ENCODE data around the gene GSK3A.

Gene GSK3A

DNA sequence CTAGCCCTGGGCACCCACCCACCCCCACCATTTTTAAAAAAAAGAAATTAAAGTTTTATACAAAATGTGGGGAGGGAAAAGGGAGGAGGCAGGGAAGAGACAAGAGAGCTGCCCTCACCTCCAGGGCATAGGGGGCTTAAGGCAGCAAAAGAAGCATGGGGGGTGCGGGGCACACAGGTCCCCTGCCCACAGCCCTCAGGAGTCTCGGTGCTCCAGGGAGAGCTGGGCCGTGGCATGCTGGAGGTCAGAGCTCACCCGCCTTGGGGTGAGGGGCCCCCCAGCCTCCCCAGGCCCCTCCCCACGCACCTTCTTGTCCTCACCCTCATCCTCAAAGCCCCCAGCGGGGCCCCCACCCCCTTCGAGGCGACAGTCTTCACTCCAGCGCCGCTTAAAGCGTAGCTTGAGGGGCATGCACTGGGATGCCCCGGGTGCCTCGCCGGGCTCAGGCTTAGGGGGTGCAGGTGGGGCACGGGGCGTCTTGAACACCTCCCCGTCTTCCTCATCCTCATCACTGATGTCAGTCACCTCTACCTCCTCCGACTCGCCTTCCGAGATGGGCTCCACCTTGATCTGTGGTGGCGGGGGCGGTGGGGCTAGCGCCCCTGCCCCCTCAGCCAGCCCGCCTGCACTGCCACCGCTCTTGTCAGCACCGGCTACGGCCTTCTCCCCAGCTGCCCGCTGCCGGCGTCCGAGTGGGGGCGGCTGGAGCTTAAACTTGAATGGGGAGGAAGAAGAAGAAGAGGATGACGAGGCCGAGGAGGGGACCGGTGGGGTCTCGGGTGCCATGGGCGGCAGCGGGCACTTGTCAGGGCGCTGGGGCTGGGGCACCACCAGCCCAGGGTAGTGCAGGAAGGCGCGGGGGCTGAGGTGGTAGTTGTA, 6.1 kb upstream of the GSK3A start:
- peak; percentile 34 for DNase-seq

DNA sequence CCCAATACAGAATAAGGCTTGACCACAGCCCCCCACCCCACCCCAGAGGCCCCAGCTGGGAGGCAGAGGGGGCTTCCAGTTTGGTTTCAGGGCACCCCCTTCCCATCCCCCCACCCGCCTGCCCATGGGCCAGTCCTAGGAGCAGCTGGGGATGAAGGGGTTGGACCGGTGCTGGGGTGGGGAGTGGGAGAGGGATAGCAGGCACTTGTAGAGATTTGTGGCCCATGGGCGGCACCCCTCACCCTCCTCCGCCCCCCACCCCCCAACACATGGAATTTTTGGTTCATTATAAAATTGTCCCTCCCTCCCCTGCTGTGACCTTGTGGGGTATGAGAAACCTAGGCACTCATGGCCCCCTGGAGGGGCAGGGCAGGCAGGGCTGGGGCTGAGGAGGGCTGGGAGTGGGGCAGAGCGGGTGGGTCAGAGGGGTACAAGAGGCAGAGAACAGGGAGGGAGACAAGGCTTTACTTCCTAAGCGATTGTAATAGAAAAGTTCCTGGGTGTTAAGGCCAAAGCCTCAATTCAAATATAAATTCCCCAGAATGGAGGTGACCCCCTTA, 5.3 kb upstream of the GSK3A start:
- DNase-seq: no peak

DNA sequence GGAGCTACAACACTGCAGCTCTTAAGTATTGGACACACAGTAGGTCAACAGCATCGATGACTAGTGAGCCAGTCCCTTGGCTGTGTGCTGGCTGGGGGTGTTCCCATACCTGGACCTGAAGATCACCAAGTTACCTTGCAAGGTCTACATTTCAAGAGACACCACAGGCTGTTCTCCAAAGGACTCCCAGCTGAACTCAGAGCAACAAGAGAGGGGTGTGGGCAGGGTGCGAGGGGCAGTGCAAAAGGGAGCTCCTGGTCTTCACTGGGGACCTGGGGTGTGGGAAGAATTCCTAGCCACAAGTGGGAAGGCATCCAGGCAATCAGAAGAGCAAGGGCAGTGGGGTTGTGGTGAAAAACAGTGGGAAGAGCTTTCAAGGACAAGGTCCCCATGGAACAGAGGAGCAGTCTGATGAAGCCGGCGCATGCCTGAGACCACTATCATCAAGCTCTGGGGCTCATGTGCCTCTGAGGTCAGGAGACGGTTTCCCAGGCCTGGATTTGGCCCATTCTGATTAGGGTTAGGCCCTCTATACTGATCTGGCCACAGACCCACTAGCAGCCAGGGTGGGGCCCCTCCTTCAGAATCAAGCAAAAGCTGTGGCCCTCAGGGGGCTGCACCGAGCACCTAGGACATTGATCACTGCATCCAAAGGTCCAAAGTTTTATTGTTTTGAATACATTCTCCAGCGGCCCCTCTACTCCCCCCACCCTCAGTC, 4.7 kb upstream of the GSK3A start:
- peak; percentile 38 for DNase-seq

DNA sequence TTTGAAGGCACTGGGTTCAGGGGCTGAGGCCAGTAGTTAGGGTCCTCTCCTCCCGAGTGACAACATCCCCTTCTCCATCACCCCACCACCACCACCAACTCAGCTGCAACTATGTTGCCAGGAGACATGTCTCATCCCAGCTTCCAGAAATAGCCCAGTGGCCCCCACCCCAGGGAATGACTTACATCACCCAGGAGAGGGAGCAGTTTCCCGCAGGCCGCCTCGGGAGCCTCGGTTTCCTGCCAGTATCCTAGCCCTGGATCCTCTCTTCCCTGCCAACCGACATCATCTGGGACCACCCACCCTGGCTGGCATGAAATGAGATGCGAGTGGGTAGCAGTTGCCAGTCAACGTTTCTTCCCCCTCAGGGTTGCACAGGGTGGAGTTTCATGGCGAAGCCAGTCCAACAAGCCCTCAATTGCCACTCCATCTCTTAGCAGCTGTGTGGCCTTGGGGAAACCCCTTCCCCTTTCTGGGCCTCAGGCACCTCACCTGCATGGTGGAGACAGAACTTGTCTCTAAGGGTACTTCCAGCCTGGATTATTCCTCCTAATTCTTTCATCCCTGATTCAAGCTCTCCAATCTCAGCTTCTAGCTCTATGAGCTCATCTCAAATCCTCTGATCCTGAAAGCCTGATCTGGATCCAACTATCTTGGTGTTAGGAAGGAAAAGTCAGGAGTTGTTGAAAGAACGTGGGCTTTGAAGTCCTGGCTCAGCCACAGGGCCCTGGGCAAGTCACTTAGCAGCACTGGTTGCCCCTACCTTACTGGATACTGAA, 3.9 kb upstream of the GSK3A start:
- peak; percentile 82 for DNase-seq

DNA sequence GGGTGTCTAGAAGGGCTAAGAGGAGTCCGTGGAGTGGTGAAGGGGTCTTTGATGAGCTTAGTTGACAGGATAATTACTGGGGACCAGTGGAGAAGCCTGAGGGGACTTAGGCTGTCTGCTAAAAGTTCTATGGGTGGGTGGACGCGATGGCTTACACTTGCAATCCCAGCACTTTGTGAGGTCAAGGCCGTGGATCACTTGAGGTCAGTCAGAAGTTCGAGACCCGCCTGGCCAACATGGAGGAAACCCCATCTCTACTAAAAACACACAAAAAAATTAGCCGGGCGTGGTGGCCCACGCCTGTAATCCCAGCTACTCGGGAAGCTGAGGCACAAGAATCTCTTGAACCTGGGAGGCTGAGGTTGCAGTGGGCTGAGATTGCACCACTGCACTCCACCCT, 2.8 kb upstream of the GSK3A start:
- no peak for DNase-seq

DNA sequence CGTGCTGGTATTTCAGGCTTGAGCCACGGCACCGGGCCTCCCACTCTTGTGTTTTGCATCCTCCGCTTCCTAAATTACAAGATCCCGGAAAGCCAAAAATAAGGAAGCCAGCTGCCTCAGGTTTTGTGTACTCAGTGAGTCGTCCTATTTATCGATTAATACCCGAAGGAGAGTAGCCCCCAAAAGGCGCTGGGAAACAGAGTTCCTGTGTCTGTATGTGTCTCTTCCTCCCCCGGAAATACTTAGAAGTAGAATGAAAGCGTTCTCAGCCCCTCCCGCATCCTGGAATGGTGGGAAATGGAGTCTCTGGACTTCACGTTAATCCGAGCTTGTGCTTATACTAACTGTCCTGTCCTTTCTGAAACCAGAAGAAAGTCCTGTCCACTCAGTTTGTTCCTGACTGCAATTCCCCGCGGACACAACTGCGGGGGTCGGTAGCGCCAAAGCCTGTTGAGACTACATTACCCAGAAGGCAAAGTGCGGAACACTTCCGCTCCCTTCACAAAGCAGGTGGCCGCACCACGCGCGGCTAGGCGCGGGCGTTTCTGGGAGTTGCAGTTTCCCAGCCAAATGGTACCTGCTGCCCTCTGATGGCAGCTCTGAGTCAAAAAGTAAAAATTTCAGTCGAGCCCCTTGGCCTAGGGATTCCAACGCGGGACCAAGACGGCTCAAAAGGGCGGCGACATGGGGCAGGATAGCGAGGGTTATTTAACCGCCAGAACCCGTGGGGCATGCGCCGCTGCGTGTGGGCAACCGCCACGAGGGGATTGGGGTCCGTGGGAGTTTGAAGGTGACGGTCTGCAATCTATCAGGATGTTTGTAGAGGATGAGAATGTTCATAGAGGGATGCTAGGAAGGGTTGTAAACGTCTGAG, 2.2 kb upstream of the GSK3A start:
- DNase-seq: peak; percentile 95

DNA sequence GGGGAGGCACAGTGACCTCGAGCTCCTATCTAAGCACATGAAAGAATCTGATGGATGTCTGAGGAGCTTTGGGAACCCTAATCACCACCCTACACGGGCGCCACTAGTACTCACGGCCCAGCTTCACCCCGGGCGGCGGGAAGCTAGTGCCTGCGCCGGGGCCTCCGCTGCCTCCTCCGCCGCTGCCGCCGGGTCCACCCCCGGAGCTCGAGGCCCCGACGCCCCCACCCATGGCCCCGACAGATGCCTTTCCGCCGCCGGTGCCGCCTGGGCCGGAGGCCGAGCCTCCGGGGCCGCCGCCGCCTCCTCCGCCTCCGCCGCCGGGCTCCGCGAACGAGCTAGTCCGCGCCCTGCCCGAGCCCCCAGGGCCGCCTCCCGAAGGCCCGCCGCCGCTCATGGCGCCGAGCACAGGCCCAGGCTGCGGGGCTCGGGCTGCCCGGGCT, 312 bp downstream of the GSK3A start:
- no peak for DNase-seq

DNA sequence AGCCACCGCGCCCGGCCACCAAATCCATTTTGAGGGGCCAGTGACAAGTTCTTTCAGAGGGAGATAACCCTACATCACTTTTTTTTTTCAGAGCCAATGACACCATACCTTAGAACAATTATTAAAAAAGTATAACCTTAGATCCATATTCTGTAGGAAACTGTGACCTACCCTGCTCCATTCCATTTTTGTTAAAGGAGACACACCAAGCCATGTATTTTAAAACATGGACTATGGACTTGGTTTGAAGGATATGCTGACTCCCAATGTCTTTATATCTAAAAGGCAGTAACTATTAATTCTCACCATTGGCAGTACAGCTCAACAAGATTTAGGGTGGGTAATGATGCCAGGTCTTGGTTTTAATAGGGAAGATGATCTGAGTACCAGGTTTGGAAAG, 1.1 kb downstream of the GSK3A start:
- no peak for DNase-seq

DNA sequence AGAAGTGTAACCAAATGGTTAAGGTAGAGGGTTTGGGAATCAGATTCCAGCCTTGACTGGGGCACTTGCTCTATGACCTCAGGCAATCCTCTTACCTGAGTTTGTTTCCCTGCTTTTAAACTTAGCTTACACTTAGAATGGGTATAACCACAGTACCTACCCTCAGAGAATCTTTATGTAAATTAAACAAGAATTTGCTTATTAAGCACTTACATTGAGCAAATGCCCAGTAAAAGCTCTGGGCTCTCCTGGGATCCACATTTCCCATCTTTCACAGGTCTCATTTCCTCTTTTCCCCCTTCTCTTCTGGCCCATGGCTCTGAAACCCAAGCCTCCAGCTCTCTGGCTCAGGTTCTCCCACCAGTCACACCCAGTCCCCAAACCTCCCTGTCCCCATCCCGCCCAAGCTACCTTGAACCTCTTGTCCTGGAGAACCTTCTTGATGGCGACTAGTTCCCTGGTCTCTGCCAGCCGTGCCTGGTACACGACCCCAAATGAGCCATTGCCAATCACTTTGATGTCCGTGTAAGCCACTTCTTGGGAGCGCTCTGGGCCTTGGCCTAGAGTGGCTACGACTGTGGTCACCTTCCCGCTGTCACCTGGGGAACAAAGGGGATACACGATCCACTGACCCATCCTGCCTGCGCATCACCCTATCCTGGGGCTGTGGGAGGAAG, 2.7 kb downstream of the GSK3A start:
- peak; percentile 23 for DNase-seq

DNA sequence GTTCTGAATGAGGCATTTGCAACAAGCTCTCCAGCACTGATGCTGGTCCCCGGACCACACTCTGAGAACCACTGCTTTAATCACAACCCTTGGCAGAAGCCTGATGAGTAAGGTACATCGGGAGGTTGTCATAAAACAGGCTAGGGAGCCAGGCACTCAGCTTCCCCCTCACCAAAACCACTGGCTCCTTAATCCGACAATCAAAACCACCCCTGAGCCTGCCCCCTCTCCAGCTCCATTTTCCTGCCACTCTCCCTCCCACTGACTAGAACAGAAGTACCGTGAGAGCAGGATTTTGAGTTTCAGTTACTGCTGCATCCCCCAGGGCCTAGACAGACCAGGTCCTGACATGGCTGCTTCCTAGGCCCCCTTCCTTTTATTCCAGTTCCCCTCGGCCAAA, 7.2 kb downstream of the GSK3A start:
- DNase-seq: no peak

DNA sequence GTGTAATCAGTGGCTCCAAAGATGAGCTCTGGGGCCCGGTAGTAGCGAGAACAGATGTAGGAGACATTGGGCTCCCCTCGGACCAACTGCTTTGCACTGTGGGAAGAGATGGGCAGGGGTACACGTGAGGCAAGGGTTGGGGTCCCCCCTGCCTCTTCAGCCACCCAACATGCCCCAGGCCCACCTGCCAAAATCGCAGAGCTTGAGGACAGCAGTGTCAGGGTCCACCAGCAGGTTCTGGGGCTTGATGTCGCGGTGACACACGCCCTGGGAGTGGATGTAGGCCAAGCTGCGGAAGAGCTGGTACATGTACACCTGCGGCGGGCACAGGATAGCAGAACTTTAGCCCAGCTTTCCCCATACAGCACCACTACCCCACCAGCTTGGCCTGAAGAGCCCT, 8.0 kb downstream of the GSK3A start:
- no peak for DNase-seq

DNA sequence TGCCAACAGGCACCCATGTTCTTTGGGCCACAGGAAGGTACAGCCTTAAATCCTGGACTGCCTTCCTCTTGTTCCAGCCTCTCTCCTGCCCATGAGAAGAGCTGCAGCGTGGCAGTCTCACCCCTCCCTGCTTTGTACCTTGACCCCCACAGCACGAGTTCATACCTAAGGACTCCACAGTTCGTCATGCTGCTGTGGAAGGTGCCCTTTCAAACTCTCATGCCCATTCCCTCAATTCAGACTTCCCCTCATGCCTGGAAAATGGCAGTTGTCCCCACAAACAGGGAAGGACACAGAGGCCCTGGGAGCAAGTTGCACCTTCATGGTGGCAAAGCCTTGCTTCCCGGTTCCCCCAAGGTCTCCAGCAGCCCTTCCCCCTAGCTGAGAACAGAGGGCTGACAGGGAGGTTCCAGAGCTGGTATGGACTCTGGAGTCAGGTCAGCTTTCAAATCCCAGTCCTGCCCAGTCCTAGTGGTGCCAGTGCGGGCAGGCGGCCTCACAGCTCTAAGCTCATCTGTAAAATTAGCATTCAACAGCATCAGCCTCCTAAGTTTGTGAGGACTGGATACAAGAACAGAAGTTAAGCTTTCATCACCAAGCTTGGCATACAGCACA, 8.6 kb downstream of the GSK3A start:
- DNase-seq: no peak

DNA sequence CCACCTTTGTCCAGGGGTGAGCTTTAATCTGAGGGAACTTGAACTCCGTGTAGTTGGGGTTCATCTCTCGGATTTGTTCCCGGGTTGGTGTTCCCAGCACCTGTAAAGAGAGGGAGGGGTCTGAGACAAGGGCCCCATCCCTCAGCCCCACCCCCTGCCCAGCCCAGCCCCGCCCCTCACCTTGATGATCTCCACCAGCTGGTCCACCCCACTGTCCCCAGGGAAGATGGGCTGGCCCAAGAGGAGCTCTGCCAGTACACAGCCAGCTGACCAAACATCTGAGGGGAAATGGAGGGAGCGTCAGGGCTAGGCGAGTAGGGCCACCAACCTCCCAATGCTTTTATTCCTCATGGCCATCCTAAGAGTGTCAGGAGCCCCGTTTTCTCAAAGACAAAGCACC, 9.3 kb downstream of the GSK3A start:
- no peak for DNase-seq

DNA sequence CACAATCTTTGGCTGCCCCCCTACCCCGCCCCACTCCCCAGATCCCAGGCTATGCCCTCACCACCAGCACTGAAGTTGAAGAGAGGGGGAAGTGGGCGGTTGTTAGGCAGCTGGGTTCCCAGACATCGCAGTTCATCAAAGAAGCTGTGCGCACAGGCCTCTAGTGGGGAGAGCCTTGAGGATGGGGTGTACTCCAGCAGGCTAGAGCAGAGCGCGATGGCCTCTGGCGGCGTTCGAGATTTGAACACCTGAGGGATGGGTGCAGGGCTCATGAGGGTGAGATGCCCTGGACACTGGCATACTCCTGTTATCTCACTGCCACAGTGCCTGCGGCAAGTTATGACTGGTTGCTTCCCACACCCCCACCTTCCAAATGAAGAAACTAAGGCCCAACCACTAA, 10.0 kb downstream of the GSK3A start:
- no peak for DNase-seq

DNA sequence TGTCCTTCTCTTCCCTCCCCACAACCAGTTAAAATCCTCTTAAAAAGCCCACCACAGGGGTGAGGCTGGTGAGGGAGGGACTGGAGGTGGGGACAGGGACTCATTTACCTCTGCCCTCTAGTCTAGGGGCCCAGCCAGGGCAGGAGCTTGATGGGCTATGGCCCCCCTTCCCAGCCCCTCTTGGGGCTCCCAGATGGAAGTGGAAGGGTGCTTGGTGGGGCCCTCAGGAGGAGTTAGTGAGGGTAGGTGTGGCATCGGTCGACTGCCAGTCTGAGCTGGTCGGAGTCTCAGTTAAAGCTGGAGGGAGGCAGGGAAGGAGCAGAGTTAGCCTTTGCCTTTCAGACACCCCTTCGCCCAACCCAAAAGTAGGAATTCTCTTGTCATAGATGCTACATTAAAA, 11.8 kb downstream of the GSK3A start:
- no peak for DNase-seq

DNA sequence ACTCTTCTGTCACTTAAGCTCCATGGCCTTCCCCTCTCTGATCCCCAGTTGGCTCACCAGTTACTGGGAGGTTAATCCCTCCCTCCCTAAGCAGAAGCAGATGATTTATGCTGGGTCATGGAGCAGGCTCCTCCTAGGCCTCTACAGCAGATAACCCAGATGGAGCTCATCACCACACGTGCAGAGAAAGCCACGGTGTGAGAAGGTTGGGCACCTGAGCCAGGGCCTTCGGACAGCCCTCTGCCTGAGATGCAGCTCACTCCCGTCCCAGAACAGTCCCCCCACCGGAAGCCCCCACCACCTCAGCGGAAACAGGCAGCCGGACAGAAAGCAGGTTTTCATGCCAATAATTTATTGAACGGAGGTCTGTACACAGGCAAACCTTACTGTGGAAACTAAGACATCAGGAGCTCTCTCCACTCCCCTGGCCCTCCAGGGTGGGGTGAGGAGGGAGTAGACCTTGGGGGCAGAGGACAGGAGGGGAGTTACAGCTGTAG, 12.5 kb downstream of the GSK3A start:
- DNase-seq: no peak

DNA sequence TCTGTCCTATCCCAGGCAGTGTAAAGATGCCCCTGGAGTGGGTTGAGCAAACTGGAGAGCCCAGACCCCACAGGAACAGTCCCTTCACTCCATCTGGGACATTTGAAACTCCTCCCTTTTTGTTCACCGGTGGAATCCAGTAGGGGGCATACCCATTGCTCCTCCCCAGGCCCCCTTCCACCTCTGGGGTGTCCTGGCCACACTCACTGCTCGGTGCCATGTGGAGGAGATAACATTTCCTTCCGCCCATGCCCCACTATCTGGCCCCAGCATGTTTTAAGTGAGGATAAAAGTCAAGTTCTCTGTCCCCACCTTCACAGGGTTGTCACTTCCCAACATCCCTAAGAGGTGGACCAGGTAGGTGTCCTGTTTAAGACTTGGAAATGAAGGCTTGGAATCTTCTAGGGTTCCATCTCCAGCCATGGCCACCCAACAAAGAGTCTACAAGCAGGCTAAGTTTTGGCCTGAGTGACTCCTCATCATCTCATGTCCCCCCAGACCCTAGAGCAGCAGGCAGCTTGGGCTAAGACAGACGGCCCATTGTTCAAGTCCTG, 13.0 kb downstream of the GSK3A start:
- no peak for DNase-seq

DNA sequence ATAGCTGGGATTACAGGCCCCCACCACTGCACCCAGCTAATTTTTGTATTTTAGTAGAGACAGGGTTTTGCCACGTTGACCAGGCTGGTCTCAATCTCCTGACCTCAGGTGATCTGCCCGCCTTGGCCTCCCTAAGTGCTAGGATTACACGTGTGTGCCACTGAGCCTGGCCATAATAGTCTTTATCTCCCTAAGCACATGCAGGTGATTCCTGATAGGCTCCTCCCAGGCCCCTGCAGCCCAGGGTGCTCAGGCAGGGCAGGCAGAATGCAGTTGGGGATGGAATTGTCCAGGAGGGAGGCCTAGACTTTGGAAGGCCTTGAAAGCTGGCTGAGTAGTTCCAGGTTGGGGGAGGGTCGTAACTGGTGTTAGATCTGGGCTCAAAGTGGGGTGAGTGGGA, 13.8 kb downstream of the GSK3A start:
- DNase-seq: no peak

DNA sequence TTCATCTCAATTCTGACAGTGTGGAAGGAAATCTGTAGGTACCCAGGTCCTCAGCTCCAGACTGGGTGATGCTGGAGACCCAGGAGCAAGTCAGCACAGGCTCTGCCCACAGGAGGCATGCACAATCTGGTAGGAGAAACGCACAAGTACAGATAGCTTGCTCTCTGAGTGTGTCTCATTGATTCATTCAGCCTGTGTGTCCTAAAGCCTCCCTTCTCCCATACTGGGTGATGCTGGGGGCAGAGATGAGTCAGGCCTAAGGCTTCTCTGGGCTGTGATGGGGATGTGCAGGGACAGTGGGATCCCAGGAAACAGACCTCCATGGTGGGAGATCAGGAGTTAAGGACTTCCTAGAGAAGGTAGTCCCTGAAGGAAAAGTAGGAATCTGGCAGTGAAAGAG, 15.5 kb downstream of the GSK3A start:
- no peak for DNase-seq

DNA sequence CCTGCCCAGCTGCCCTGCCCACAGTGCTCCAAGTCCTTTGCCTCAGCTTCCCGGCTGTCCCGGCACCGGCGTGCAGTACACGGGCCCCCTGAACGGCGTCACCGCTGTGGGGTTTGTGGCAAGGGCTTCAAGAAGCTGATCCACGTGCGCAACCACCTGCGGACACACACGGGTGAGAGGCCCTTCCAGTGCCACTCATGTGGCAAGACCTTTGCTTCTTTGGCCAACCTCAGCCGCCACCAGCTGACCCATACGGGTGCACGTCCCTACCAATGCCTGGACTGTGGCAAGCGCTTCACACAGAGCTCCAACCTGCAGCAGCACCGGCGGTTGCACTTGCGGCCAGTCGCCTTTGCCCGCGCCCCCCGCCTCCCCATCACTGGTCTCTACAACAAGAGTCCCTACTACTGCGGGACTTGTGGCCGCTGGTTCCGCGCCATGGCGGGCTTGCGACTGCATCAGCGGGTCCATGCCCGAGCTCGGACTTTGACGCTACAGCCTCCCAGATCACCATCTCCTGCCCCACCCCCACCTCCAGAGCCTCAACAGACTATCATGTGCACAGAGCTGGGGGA, 16.6 kb downstream of the GSK3A start:
- no peak for DNase-seq

Measured in left hindlimb (tissue), 1 donor.